Measurements from ENCODE around the gene THRA. TPM values are rescaled to one million over a fixed set of nuclear protein-coding genes. Genes with fewer than 3 reads are reported as not detected.

Gene THRA
- total and polyA plus RNA-seq, 5 experiments from 2014 or later = 11.3 to 54.2 (median 23.3) TPM

DNA sequence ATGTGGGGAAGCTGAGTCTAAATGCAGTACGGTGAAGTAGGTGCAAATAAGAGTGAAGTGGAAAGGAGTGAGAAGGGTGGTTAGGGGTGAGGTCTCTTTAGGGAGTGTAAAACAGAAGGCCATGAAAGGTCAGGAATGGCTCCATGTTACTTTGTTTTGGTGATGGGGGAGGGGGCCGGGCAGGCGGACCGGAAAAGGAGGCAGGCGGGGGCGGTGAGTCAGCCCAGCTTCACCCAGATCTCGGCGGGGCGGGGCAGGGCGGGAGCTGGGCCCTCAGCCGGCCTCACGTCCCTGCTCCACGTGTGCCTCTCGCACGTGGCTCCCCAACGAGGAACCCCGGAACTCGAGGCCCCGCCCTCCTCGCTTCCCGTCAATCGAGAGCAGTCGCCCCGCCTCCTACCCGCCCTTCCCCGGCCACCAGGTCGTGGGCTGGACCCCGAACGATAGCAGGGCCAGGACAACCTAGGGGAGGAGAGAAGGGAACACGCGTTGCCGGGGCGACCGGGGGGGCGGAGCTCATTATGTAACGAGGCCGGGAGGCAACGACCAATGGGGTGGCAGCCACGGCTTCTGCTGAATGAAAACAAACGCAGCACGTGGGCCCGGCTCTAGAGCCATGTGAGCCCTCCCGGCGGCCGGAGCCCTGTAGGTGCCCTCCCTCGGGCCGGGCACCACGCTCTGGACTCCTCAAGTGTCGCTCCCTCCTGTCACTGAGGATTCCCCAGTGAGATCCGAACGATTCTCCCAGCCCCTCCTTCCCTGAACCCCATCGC lies 36.3 kb downstream of the THRA start:
- H3K9me3 Mint-ChIP-seq = no peaks in the 10 kb centered on the region
- DNase-seq (peak; percentile 92 to 100 (median 98)), ATAC-seq (peak; percentile 57 to 70)
- H3K4me1 Mint-ChIP-seq = peaks cover 55 to 98% (median 90%) of the 10 kb centered on the region in 4 donors
- H3K36me3 Mint-ChIP-seq = peaks cover 2 to 37% (median 7%) of the 10 kb centered on the region in 3 donors
- peak overlapping the region; percentile 82 to 99 (median 96) for H3K27ac Mint-ChIP-seq
- no peaks in the 10 kb centered on the region for H3K27me3 Mint-ChIP-seq
- POLR2A ChIA-PET = interaction anchor here (0.6 to 17.0 kb wide), 20 partner anchors 9 to 1590 kb away, joined by 3 to 523 read pairs (median 6); partner anchors contain the start of genes CASC3, EIF1, MED24 and MSL1
- peak overlapping the region; percentile 86 to 98 (median 98) for H3K4me3 Mint-ChIP-seq

DNA sequence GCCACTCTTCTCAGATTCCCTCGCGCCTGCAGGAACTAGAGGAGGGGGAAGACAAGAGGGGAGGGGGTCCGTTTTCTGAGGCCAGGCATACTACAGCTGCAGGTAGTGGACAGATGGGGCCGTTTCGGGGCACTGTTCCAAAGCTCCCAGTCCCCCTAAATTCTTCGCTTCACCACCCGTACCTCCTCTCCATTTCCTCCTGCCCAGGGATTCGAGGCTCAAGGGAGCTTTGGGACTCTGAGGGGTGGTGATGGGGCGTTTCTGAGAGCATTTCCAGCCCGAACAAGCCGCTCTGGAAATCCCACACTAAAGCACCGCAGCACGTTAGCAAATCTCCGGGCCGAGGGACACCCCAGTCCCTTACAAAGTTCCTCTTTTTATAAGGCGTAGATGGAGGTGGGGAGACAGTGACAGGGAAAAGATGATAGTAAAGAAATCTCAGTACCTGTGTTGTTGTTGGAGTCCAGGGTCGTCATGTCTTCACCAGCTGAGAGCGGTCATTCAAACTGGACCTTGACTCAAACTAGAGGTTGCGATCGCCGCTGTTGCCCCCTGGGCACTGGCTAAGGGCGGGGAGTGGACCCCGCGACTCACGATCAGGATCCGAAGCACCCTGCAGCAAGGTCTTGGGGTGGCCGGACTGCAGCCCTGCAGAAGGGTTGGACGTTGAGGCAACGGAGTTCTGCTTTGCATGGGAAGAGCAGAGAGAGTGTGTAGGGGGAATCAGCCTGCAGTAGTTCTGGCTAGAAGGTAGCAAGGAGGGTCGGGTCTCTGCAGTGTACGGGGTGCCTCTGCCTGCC lies 37.1 kb downstream of the THRA start:
- H3K36me3 Mint-ChIP-seq = peaks cover 0 to 29% (median 6%) of the 10 kb centered on the region in 3 donors
- H3K9me3 Mint-ChIP-seq = no peaks in the 10 kb centered on the region
- ATAC-seq (no peak), DNase-seq (peak in 1 of 10 donors; percentile 31)
- H3K4me3 Mint-ChIP-seq = peak overlapping the region; percentile 86 to 98 (median 98)
- no peaks in the 10 kb centered on the region for H3K27me3 Mint-ChIP-seq
- H3K27ac Mint-ChIP-seq = peak overlapping the region; percentile 82 to 99 (median 96)
- H3K4me1 Mint-ChIP-seq = peaks cover 60 to 98% (median 92%) of the 10 kb centered on the region in 4 donors
- POLR2A ChIA-PET = interaction anchor here (0.8 to 17.0 kb wide), 23 partner anchors 10 to 1589 kb away, joined by 3 to 523 read pairs (median 5); partner anchors contain the start of genes CASC3, EIF1, MED24 and MSL1

DNA sequence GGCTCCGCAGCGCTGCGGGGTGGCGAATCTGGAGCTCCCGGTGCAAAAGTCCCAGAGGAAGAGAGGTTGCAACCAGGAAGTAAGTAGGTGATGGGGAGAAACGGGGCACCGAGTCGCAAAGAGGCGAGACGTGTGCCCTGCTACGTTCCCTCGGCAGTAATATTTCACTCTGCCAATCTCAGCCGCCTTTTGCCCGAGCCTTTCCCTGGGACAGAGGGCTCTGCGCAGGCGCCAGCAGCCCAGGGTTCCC lies 37.6 kb downstream of the THRA start, which contains the start of gene NR1D1:
Gene NR1D1 (minus strand): TSS at position 171 of the 250 bp plus-strand sequence. CDS start 495 bp downstream, outside the sequence.
- POLR2A ChIA-PET = interaction anchor here (0.7 to 17.0 kb wide), 15 partner anchors 10 to 345 kb away, joined by 3 to 523 read pairs (median 4); partner anchors contain the start of genes CASC3, MED24, MSL1 and PSMD3
- Mint-ChIP-seq H3K36me3 (peaks cover 0 to 25% (median 6%) of the 10 kb centered on the region in 3 donors), H3K9me3 (no peaks in the 10 kb centered on the region), H3K4me1 (peaks cover 63 to 98% (median 92%) of the 10 kb centered on the region in 4 donors), H3K27me3 (no peaks in the 10 kb centered on the region), H3K4me3 (peak within 1 kb of the TSS; percentile 86 to 98 (median 98)), H3K27ac (peak within 1 kb of the TSS; percentile 82 to 99 (median 96))
- ATAC-seq (no peak), DNase-seq (no peak)

DNA sequence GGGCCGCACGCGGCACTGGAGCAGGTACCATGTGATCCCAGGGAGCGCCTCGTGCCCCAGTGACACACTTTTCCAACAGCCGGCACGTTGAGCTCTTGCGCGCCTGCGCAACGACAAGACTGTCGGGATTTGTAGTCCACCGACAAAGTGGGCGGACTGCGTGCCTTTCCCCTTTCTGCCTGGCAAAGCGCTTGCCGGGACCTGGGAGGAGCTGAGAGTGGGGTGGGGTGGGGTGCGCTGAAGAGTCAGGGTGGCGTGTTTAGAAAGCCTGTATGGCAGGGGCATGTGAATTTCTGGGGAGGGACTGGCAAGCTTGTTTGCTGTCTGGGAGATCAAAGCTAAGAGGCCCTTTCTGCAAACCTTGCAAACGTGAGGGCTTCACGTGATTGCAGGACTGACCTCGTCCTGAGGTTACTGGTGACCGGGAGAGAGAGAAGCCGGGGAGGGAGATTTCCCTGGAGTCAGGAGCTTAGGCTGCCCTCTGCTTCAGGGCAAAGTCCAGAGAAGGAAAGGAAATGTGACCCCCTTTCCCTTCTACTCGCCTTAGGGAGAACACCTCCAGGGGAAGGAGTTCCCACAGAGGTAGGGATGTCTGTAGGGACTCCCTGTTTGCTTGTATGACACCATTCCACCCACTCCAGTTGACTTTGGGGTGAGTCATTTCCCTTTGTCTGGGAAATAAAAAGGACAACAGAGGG lies 38.1 kb downstream of the THRA start:
- Mint-ChIP-seq H3K27me3 (no peaks in the 10 kb centered on the region), H3K9me3 (no peaks in the 10 kb centered on the region), H3K36me3 (peaks cover 0 to 20% (median 6%) of the 10 kb centered on the region in 3 donors), H3K4me3 (peak overlapping the region; percentile 86 to 98 (median 98)), H3K4me1 (peaks cover 63 to 98% (median 92%) of the 10 kb centered on the region in 4 donors), H3K27ac (peak overlapping the region; percentile 82 to 99 (median 96))
- peak; percentile 72 to 93 (median 86) for DNase-seq
- POLR2A ChIA-PET = interaction anchor here (0.7 to 17.0 kb wide), 14 partner anchors 11 to 225 kb away, joined by 3 to 523 read pairs (median 4); partner anchors contain the start of genes CASC3, MED24, MSL1 and PSMD3
- ATAC-seq = peak; percentile 11 to 24

DNA sequence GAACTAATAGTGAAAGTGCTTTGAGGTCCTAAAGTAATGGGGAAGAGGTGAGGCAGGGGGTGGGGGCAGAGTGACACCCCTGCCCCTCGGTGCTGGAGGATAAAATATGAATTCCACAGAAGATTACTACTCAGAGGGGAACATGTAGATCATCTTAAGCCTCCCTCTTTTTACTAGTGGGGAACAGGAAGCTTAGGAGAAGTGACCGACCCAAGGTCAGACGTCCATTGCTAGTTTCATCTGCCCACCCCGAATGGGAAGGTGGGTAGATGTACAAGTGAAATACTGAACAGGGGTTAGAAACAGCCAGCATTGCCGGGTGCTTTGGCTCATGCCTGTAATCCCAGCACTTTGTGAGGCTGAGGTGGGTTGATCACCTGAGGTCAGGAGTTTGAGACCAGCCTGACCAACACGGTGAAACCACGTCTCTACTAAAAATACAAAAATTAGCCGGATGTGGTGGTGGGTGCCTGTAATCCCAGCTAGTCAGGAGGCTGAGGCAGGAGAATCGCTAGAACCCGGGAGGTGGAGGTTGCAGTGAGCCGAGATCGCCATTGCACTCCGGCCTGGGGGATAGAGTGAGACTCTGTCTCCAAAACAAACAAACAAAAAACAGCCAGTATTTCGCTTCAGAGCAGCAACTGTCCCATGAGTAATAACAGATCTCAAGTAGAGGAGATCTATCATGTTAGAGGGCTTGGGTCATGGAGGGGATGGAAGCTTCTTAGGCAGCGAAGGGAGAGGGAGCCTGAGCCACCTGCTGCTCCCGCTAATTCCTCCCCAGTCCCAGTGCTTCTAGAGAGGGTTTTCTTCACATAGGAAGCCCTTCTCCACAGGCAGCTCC lies 38.8 kb downstream of the THRA start:
- POLR2A ChIA-PET = interaction anchor here (1.0 to 17.0 kb wide), 11 partner anchors 10 to 221 kb away, joined by 3 to 523 read pairs (median 5); partner anchors contain the start of genes CASC3, MED24, MSL1 and THRA
- Mint-ChIP-seq H3K9me3 (no peaks in the 10 kb centered on the region), H3K4me1 (peaks cover 65 to 98% (median 92%) of the 10 kb centered on the region in 4 donors), H3K36me3 (peaks cover 0 to 13% (median 5%) of the 10 kb centered on the region in 3 donors), H3K4me3 (peak overlapping the region; percentile 86 to 98 (median 98)), H3K27me3 (no peaks in the 10 kb centered on the region), H3K27ac (peak overlapping the region; percentile 82 to 99 (median 96))
- no peak for ATAC-seq
- DNase-seq = no peak

DNA sequence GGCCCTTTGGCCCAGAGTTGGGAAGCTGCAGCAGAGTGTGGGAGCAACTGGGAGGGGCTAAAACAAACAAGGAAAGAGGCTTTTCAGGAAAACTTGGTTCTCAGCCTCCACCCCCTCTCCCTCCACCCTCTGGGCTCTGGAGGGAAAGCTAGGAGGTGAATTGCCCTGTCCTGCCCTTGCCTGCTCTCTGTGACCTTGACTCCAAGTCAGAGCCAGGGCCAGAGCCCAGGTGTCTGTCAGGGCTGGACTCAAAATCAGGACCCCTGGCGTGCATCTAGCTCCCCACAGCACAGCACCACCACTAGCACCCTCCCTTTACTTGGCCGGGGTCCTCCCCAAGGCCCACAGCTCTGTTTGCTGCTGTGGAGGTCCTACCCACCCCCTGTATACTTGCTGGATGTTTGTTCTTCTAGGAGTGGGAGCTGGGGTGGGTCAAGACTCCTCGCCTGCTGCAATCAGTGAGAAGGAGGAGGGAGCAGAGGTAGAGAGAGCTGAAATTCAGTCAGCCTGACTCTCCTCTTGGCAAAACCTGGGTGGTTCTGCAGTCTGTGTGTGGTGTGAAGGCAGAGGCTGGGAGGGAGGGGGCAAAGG lies 40.4 kb downstream of the THRA start:
- DNase-seq = no peak
- H3K27me3 Mint-ChIP-seq = no peaks in the 10 kb centered on the region
- no peak for ATAC-seq
- POLR2A ChIA-PET = interaction anchor here (0.6 to 19.5 kb wide), 6 partner anchors 7 to 90 kb away, joined by 3 to 523 read pairs (median 129); partner anchors contain the start of genes NR1D1 and THRA
- H3K36me3 Mint-ChIP-seq = peaks cover 0 to 2% (median 0%) of the 10 kb centered on the region in 3 donors
- peak overlapping the region; percentile 79 to 100 (median 96) for H3K27ac Mint-ChIP-seq
- H3K9me3 Mint-ChIP-seq = no peaks in the 10 kb centered on the region
- H3K4me1 Mint-ChIP-seq = peaks cover 70 to 98% (median 92%) of the 10 kb centered on the region in 4 donors
- peak overlapping the region; percentile 33 to 84 (median 68) for H3K4me3 Mint-ChIP-seq

DNA sequence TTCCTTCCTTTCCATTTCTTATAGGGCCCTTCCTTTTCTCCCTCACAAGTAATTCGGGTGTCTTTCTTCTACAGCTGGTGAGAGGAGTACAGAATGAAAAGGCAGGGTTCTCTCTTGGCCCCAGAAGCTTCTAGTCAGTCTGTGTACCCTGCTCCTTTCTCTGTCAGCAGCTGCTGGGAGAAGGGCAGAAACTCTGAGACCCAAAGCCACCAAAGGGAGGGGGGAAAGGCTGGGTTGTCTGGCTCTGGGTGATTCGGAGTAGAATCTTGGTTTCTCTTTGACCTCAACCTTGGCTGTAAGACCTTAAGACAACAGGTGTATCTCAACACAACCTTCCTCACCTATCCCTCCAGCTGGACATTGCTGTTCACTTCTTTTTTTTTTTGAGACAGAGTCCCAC lies 40.9 kb downstream of the THRA start:
- DNase-seq = no peak
- H3K36me3 Mint-ChIP-seq = peaks cover 0 to 2% (median 0%) of the 10 kb centered on the region in 3 donors
- no peaks in the 10 kb centered on the region for H3K9me3 Mint-ChIP-seq
- no peaks in the 10 kb centered on the region for H3K27me3 Mint-ChIP-seq
- H3K4me1 Mint-ChIP-seq = peaks cover 68 to 98% (median 92%) of the 10 kb centered on the region in 4 donors
- no peak for ATAC-seq
- H3K4me3 Mint-ChIP-seq = peak overlapping the region; percentile 33 to 84 (median 68)
- H3K27ac Mint-ChIP-seq = peak overlapping the region; percentile 79 to 100 (median 96)
- POLR2A ChIA-PET = interaction anchor here (0.6 to 19.5 kb wide), 5 partner anchors 8 to 90 kb away, joined by 3 to 523 read pairs (median 253); partner anchors contain the start of genes NR1D1 and THRA

DNA sequence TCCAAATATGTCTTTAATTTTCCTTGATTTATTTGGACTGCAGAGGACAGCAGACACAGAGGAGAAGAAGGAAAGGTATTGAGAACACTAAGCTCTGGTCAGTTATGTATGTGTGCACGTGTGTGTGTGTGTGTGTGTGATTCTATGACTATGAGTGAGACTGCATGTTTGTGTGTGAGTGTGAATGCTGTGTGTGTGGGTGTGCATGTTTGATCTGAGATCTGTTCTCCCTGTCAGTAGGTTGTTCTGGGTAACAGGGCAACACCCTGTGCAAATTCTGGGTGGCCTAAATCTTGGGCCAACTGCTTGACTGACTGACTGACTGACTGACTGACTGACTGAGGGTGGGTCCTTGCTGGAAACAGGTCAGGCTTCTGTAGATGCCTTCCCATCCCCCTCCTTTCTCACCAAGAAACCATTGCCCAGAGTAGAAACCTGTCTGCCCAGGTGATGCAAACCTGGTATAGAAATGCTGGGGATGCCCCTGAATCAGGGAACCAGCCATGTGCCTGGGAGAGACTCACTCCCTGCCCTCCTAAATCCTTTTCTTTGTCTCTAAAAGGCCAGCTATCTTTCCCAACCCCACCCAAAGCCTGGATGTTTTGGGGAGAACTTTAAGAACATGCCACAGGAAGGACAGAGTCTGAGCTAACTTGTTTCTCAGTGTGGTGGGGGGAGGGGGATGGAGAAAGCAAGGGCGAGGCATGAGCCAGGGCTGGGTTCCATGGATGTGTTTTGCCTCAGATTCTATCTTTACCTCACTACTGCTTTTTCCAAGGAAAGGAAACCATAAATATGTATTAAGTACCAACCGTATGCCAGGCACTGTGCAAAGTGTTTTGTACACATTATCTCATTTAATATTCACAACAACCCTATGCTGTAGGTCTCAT lies 42.1 kb downstream of the THRA start:
- H3K36me3 Mint-ChIP-seq = no peaks in the 10 kb centered on the region
- peak overlapping the region; percentile 79 to 100 (median 98) for H3K27ac Mint-ChIP-seq
- no peak for ATAC-seq
- no peaks in the 10 kb centered on the region for H3K9me3 Mint-ChIP-seq
- peaks cover 66 to 98% (median 91%) of the 10 kb centered on the region in 4 donors for H3K4me1 Mint-ChIP-seq
- no peak for DNase-seq
- no peaks in the 10 kb centered on the region for H3K27me3 Mint-ChIP-seq
- POLR2A ChIA-PET = interaction anchor here (0.6 to 19.5 kb wide), 3 partner anchors 9 to 341 kb away, joined by 7 to 523 read pairs (median 260); partner anchors contain the start of genes NR1D1 and THRA
- peak overlapping the region; percentile 19 to 78 (median 54) for H3K4me3 Mint-ChIP-seq

DNA sequence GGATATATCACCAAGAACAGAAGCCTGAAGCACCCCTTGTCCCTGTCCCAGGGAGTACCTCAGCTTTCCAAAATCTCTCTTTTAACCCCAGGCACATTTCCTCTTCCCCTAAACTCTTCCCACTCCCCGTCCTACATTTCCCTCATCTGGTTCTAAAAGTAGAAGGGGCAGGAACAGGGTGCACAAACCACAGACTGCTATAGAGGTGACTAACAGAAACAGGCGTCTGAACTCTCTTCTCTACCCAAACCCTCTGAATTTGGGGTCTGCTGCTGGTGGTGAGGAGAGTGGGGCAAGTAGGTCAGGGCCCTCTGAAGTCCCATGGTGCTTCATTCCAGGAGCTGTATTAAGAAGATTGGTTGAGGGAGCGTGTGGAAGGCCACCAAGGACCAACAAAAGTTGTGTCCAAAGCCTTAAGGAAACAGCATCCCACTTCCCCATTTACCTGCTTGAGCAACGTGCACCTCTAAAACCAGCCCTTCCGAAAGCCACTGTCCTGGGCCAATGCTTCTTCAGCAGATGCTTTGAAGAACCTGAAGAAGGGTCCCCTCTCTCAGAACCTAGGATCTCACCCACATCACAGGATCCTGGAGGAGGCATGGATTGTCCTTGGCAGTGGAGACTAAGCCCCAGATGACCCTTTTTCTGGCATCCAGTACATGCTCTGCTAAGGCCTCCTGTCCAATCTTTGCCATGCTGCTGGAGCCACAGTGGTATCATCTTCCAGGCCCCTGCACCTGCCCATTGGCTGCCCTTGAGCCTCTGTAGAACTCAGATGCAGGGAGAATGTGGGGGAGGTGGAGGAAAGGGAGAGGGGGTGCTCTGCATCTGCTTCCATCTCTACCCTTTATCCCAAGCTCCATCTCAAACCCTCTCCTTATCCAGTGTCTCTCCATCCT lies 43.3 kb downstream of the THRA start:
- peak overlapping the region in 9 of 10 donors; percentile 23 to 86 (median 72) for H3K4me3 Mint-ChIP-seq
- H3K9me3 Mint-ChIP-seq = no peaks in the 10 kb centered on the region
- DNase-seq = no peak
- POLR2A ChIA-PET = interaction anchor here (0.5 to 19.5 kb wide), 12 partner anchors 10 to 220 kb away, joined by 3 to 523 read pairs (median 5); partner anchors contain the start of genes MSL1, NR1D1 and THRA
- no peaks in the 10 kb centered on the region for H3K27me3 Mint-ChIP-seq
- no peak for ATAC-seq
- H3K4me1 Mint-ChIP-seq = peaks cover 66 to 99% (median 95%) of the 10 kb centered on the region in 4 donors
- peak overlapping the region; percentile 95 to 100 (median 99) for H3K27ac Mint-ChIP-seq
- H3K36me3 Mint-ChIP-seq = no peaks in the 10 kb centered on the region
